NB4 (cell line): Measurements from ENCODE around the gene GALNT18.

ENCODE experiments used
- MYC ChIP-seq: IDR thresholded peaks from 2 replicates; pipeline ENCODE4 v1.6.1; 2011; ENCODE audit warnings: low read depth, low read length
- TF ChIP-seq, protein P1 (sequence below): IDR thresholded peaks from one replicate; pipeline ENCODE4 v1.5.1; 2012; ENCODE audit warnings: low read depth, low read length

GRCh38 chr11:11558826-11559225 lies 63.0 kb downstream of the GALNT18 start:
- TF ChIP-seq MYC = no peak
- TF ChIP-seq, protein P1, sequence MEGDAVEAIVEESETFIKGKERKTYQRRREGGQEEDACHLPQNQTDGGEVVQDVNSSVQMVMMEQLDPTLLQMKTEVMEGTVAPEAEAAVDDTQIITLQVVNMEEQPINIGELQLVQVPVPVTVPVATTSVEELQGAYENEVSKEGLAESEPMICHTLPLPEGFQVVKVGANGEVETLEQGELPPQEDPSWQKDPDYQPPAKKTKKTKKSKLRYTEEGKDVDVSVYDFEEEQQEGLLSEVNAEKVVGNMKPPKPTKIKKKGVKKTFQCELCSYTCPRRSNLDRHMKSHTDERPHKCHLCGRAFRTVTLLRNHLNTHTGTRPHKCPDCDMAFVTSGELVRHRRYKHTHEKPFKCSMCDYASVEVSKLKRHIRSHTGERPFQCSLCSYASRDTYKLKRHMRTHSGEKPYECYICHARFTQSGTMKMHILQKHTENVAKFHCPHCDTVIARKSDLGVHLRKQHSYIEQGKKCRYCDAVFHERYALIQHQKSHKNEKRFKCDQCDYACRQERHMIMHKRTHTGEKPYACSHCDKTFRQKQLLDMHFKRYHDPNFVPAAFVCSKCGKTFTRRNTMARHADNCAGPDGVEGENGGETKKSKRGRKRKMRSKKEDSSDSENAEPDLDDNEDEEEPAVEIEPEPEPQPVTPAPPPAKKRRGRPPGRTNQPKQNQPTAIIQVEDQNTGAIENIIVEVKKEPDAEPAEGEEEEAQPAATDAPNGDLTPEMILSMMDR = no peak
